DOHH2 (cell line): ENCODE results near the gene SMAD5.
A peak's percentile ranks its signal among the peaks of the same experiment; 100 is the strongest.

ENCODE experiments used
- H3F3A ChIP-seq: fragments of 200-600 bp; sonication (generic), shearing (Covaris generic); 2 replicates; pipeline ENCODE4 v1.6.0; 2016; ENCODE audit warnings: antibody characterized with exemption, mild to moderate bottlenecking; ENCODE audit not compliant: control insufficient read depth, insufficient read depth
- H3K27ac ChIP-seq: fragments of 200-600 bp; sonication (generic); 2 replicates; pipeline ENCODE4 v1.5.1; 2014; ENCODE audit warnings: low read depth, mild to moderate bottlenecking, low read length, moderate library complexity
- H3K27me3 ChIP-seq: fragments of 200-600 bp; sonication (generic); 2 replicates; pipeline ENCODE4 v1.6.1; 2014; ENCODE audit warnings: mild to moderate bottlenecking, low read length, mixed read lengths; ENCODE audit not compliant: control insufficient read depth
- H3K36me3 ChIP-seq: fragments of 200-600 bp; sonication (generic); 2 replicates; pipeline ENCODE4 v1.6.1; 2014; ENCODE audit warnings: mild to moderate bottlenecking, low read length, moderate library complexity, mixed read lengths; ENCODE audit not compliant: control insufficient read depth
- H3K4me1 ChIP-seq: fragments of 200-600 bp; sonication (generic); 2 replicates; pipeline ENCODE4 v1.6.1; 2014; ENCODE audit warnings: mild to moderate bottlenecking, low read length, mixed read lengths; ENCODE audit not compliant: control insufficient read depth
- H3K4me2 ChIP-seq: fragments of 200-600 bp; sonication (generic); 2 replicates; pipeline ENCODE4 v1.6.0; 2014; ENCODE audit warnings: mild to moderate bottlenecking, low read length, moderate library complexity
- H3K4me3 ChIP-seq: fragments of 200-600 bp; sonication (generic); 2 replicates; pipeline ENCODE4 v1.5.1; 2014; ENCODE audit warnings: mild to moderate bottlenecking, low read length, mixed read lengths
- H3K79me2 ChIP-seq: fragments of 200-600 bp; sonication (generic); 2 replicates; pipeline ENCODE4 v1.6.1; 2014; ENCODE audit warnings: mild to moderate bottlenecking, low read length, mixed read lengths; ENCODE audit not compliant: control insufficient read depth
- H3K9me2 ChIP-seq: fragments of 200-600 bp; sonication (generic); replicated peaks from 2 replicates; pipeline ENCODE4 v1.6.1; 2014; ENCODE audit warnings: mild to moderate bottlenecking, low read length, mixed read lengths; ENCODE audit not compliant: control insufficient read depth
- H3K9me3 ChIP-seq: fragments of 200-600 bp; sonication (generic); 2 replicates; pipeline ENCODE4 v1.6.1; 2014; ENCODE audit warnings: antibody characterized with exemption, low read length, mixed read lengths; ENCODE audit not compliant: control insufficient read depth, insufficient read depth
- H4K20me1 ChIP-seq: fragments of 200-600 bp; sonication (generic); 2 replicates; pipeline ENCODE4 v1.6.0; 2014; ENCODE audit warnings: low read depth, mild to moderate bottlenecking, antibody characterized with exemption, low read length, moderate library complexity; ENCODE audit not compliant: control insufficient read depth, insufficient read depth
- CTCF ChIP-seq: fragments of 200-600 bp; sonication (generic); IDR thresholded peaks from one replicate; pipeline ENCODE4 v1.5.1; 2014; ENCODE audit warnings: antibody characterized with exemption, mild to moderate bottlenecking, low read depth, low read length; ENCODE audit not compliant: poor library complexity, severe bottlenecking
- EZH2phosphoT487 ChIP-seq: fragments of 200-600 bp; sonication (generic); IDR thresholded peaks from 2 replicates; pipeline ENCODE4 v1.6.1; 2017; ENCODE audit warnings: borderline replicate concordance, mild to moderate bottlenecking, antibody characterized with exemption, low read length, moderate library complexity, mixed read lengths

Gene SMAD5

DNA sequence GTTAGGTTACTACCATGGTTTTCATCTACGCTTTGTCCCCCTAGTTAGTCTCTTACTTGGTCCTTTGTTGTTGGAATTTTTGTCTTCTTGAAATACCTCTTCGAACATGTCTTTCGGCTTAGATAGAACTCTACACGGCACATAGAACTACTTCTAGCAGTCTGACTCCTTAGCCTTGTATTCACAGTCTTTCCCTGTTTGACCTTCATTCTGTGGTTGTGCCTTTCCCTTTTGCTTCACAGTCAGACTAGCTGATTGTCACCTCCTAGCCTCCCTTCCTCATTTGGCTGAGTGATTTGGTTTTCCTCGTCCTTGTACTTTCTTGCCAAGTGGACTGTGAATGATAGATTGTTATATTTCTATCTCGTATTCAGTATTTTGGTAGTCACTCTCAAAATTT lies 10.7 kb downstream of the SMAD5 start:
- H3K27ac ChIP-seq = no peak overlapping the region
- peaks cover 55% of the 10 kb centered on the region for H4K20me1 ChIP-seq
- H3K9me3 ChIP-seq = no peaks in the 10 kb centered on the region
- peaks cover 60% of the 10 kb centered on the region for H3K36me3 ChIP-seq
- no peaks in the 10 kb centered on the region for H3K9me2 ChIP-seq
- H3K4me3 ChIP-seq = no peak overlapping the region
- H3K4me2 ChIP-seq = peak overlapping the region; percentile 28
- H3K27me3 ChIP-seq = no peaks in the 10 kb centered on the region
- H3K4me1 ChIP-seq = peaks cover 72% of the 10 kb centered on the region
- no peaks in the 10 kb centered on the region for H3F3A ChIP-seq
- peaks cover 100% of the 10 kb centered on the region for H3K79me2 ChIP-seq
- no peak for TF ChIP-seq EZH2phosphoT487
- TF ChIP-seq CTCF = no peak

DNA sequence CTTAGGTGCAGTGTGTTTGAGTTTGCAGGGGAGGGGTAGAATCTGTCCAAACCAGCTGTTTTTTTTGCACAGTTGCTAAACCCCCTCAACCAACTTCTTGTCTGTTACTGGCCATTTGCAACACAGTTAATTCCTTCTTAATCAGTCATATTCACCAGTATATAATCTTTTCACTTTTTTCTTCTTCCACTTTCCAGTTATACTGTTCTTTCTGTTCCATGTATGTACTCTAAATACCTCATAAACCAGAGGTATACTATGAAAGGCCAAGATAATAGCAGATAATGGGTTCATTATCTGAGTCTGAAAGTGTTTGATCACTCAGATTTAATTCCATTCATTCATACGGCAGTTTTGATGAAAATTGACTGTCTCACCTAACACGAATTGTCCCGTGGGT lies 11.1 kb downstream of the SMAD5 start:
- peaks cover 54% of the 10 kb centered on the region for H4K20me1 ChIP-seq
- no peaks in the 10 kb centered on the region for H3K27me3 ChIP-seq
- no peak overlapping the region for H3K27ac ChIP-seq
- no peaks in the 10 kb centered on the region for H3K9me2 ChIP-seq
- H3K9me3 ChIP-seq = no peaks in the 10 kb centered on the region
- no peak overlapping the region for H3K4me3 ChIP-seq
- peaks cover 60% of the 10 kb centered on the region for H3K36me3 ChIP-seq
- peak overlapping the region; percentile 28 for H3K4me2 ChIP-seq
- H3F3A ChIP-seq = no peaks in the 10 kb centered on the region
- peaks cover 68% of the 10 kb centered on the region for H3K4me1 ChIP-seq
- peaks cover 100% of the 10 kb centered on the region for H3K79me2 ChIP-seq
- TF ChIP-seq EZH2phosphoT487 (no peak), CTCF (no peak)

DNA sequence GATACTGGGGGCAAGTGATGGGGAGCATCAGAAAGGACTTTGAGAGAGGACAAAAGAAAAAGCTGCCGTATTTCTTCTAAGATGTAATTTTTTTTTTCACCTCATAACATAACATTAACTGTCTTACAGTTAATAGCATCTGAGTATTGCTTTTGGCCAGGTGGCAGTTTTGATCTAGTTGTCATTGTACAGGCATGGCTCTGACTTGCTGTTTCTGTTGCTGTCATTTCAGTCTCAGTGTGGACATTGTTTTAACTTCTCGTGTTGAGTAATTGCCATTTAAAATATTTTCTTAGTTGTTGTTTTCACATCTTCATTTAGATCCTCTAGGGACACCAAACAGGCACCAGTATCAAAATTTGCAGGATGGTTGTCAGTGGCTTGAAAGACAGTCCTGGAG lies 12.4 kb downstream of the SMAD5 start:
- Histone ChIP-seq H3K4me2 (0 out of 2 replicates have a peak overlapping the region, but pooled peaks have one; percentile 2), H3K27ac (no peak overlapping the region), H3K4me1 (peaks cover 61% of the 10 kb centered on the region), H3K9me3 (no peaks in the 10 kb centered on the region), H3K4me3 (no peak overlapping the region), H3K27me3 (no peaks in the 10 kb centered on the region), H3K79me2 (peaks cover 100% of the 10 kb centered on the region), H4K20me1 (peaks cover 53% of the 10 kb centered on the region), H3K9me2 (no peaks in the 10 kb centered on the region), H3F3A (no peaks in the 10 kb centered on the region), H3K36me3 (peaks cover 63% of the 10 kb centered on the region)
- TF ChIP-seq CTCF (no peak), EZH2phosphoT487 (no peak)
